NCI-H2029 treated with DMSO at 0.1 percent for 48 hours (cell line): ENCODE measurements around the gene CHRNA1.
"Not testable (repeated sequence)": the region's sequence is repeated elsewhere in the genome, so short reads cannot be mapped to it uniquely, and the experiment has no call there.

Source experiments
- DNase-seq: peaks from one replicate; lab custom pipeline; 2025; lab: John Stamatoyannopoulos, UW

Gene CHRNA1

DNA sequence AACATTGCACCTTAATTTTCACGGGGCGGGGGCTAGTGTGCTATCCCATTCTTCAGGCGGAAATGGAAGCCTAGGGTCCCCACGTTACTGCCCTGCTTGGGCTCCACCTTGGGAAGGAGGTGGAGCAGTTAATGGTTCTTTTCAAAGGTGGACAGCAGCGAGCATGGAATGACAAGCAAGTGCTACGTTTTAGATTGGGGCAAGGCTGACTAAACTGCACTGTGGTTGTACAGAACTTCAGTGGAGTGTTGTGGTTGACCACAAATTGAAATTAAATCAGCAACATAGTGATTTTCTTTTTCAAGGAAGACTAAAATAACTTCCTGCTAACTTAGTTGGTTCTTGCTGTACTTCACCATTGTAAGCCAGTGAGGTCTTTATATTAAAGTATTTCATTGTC, 47.0 kb downstream of the CHRNA1 start:
- no peak for DNase-seq

DNA sequence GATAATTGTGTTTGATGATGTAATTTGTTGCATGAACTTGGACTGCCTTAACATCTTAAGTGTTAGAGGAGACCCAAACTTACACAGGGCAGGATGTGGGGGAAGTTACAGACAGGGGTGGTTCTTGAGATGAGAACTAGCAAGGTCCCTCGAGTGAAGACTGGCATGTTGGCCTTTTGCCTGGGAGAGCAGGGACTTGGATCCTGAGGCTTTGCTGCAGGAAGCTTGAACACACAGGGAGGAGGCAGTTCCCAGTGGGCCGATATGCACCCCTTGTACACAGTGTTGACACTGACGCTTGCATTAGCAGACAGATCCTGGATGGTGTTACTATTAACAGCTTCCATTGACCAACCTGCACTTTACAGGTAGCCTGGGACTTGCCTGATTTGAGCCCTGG, 47.5 kb downstream of the CHRNA1 start:
- no peak for DNase-seq

DNA sequence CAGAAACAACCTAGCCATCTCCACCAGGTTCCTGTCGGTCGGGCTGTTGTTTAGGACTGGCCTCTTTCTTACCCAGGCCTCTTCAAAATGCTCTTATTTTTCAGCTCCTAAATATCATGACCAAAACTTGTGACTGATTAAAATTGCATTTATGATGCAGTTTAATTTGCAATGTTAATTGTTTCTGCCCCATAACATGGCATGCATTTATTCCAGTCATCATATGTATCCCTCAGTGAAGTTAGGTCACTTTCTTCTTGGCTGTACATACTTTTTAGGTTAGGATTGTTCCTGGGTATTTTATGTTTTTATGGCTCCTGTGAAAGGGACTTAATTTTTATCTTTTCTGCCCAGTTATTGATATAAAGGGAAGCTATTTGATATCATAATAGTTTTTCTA, 50.6 kb downstream of the CHRNA1 start:
- DNase-seq = no peak

DNA sequence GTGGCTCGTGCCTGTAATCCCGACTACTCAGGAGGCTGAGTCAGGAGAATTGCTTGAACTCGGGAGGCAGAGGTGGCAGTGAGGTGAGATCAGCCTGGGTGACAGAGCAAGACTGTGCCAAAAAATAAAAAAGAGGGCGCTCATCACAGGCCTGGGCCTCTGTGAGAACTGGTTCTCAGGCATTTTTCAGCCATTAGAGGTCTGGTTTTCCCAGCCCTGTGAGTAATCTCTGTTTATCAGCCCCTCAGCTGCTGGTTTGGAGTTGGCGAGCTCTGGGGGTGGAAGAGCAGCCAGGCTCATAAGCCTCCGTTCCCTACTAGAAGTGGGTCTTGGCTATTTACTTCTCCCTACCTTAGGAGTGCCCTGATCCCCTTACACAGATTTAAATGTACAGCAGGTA, 53.1 kb downstream of the CHRNA1 start:
- DNase-seq = no peak

- DNase-seq = not testable (repeated sequence)
These were observed 54.8 kb downstream of the CHRNA1 start for GRCh38 chr2:174709416-174710004.

GRCh38 chr2:174708713-174709112, 55.6 kb downstream of the CHRNA1 start:
- no peak for DNase-seq

DNA sequence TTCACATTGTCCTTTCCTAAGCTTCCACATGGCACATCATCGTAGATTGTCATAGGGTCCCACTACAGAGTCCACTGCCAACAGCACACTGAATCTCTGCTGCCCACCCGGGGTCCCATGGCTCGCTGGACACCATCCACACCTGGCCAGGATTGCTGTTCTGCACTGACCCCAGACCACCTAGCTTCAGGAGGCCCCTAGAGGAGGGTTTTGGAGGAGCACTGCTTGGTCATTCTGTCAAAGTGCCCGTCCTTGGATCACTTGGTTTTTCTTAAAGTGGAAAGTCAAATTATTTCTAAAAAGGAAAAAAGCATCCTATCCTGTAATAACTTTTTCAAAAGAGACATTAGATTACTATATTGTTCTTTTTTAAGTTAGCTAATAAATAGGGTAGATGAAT, 59.0 kb downstream of the CHRNA1 start:
- DNase-seq = no peak

DNA sequence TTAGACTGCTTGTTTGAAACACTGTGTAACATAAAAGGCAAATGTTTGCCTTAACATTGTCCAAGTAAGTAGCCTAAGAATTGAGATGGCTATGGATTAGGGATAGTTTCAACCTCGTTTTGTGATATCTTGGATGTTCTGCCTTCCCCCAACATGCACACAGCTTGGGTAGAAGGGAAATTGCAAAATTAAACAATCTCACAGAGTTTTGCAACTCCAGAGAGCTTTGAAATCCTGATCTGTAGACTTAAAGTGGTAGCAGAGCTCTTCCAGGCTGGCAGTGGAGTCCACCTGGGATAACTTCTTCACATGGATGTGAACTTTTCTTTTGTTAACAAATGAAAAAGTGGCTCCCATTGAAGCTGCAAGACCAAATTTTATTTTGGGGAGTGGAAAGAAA, 59.6 kb downstream of the CHRNA1 start:
- no peak for DNase-seq

DNA sequence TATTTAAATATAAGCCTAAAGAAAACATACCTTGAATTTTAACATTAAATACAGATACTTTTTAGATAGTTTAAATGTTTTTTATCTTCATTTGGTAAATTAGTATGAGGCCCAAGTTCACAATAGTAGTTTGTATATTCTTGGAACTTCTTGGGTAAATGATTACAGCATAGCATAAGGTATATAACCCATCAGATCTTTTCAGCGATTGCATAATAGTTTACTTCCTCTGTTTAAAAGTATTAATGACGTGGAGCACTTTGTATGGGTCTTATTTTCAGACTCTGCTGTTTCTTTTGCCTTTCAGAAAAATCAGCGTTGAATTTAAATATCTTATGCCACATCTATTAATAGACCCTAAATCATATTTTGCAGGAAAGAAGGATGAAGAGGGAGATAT, 60.2 kb downstream of the CHRNA1 start:
- DNase-seq = no peak

DNA sequence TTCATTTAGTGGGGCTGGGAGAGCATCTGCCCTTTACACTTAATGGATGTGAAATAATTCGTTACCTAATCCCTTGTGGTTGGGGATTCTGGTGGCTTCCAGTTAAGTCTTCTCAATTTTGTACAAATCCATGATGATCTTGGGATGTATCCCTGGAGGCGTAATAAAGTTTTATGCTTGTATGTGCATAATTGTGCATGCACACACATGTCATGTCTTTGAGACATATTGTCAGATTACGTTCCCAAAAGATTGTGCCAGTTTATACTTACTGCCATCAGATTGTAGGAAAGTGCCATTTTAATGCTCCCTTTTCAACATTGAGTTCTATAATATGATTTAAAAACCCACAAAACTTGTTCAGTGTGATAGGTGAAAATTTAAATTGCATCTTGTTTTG, 60.8 kb downstream of the CHRNA1 start:
- DNase-seq = no peak

DNA sequence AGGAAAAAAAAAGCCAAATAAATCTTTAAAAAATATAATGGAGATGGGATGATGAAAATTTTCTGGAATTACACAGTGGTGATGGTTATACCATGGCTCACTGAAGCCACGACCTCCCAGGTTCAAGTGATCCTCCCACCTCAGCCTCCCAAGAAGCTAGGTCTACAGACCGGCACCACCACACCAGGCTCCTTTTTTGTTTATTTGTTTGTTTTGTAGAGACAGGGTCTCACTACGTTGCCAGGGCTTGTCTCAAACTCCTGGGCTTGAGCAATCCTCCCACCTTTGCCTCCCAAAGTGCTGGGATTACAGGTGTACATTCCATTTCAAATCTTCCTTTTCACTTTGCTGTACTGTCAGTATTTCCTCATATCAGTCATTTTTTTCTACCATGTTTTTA, 61.7 kb downstream of the CHRNA1 start:
- no peak for DNase-seq

GRCh38 chr2:174699993-174700766, 64.1 kb downstream of the CHRNA1 start:
- peak; percentile 24 for DNase-seq
